ENCODE data around the gene FANCG. TPM values are rescaled to one million over a fixed set of nuclear protein-coding genes. Genes with fewer than 3 reads are reported as not detected.

FANCG gene
- total RNA-seq, 1 donor from 2014 or later, result 68.7 TPM

- H3K9me3 Mint-ChIP-seq (ENCODE audit: low read depth), result no peaks in the 10 kb centered on the region
- H3K36me3 Mint-ChIP-seq (ENCODE audit: insufficient read depth), result peaks cover 29% of the 10 kb centered on the region
- H3K27ac Mint-ChIP-seq, result peak overlapping the region; percentile 96
- TF ChIP-seq, protein P1, sequence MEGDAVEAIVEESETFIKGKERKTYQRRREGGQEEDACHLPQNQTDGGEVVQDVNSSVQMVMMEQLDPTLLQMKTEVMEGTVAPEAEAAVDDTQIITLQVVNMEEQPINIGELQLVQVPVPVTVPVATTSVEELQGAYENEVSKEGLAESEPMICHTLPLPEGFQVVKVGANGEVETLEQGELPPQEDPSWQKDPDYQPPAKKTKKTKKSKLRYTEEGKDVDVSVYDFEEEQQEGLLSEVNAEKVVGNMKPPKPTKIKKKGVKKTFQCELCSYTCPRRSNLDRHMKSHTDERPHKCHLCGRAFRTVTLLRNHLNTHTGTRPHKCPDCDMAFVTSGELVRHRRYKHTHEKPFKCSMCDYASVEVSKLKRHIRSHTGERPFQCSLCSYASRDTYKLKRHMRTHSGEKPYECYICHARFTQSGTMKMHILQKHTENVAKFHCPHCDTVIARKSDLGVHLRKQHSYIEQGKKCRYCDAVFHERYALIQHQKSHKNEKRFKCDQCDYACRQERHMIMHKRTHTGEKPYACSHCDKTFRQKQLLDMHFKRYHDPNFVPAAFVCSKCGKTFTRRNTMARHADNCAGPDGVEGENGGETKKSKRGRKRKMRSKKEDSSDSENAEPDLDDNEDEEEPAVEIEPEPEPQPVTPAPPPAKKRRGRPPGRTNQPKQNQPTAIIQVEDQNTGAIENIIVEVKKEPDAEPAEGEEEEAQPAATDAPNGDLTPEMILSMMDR (IDR thresholded peaks at IDR 0.05; ENCODE audit: unreplicated experiment), result no peak
- no peaks in the 10 kb centered on the region for H3K27me3 Mint-ChIP-seq
- H3K4me1 Mint-ChIP-seq (ENCODE audit: low read depth), result peaks cover 29% of the 10 kb centered on the region
- DNase-seq (ENCODE audit: low spot score, unreplicated experiment), result no peak
- H3K4me3 Mint-ChIP-seq (ENCODE audit: low read depth), result peak overlapping the region; percentile 93
Measured at GRCh38 chr9:35070823-35071813, 8.6 kb downstream of the FANCG start.

- TF ChIP-seq, protein P1 (IDR thresholded peaks at IDR 0.05; ENCODE audit: unreplicated experiment), result no peak
- Mint-ChIP-seq H3K27ac (peak overlapping the region; percentile 65), H3K9me3 (ENCODE audit: low read depth) (no peaks in the 10 kb centered on the region), H3K27me3 (no peaks in the 10 kb centered on the region), H3K4me1 (ENCODE audit: low read depth) (peaks cover 29% of the 10 kb centered on the region), H3K36me3 (ENCODE audit: insufficient read depth) (peaks cover 33% of the 10 kb centered on the region), H3K4me3 (ENCODE audit: low read depth) (peak overlapping the region; percentile 51)
- DNase-seq (ENCODE audit: low spot score, unreplicated experiment), result no peak
Measured at GRCh38 chr9:35069020-35069419, 10.7 kb downstream of the FANCG start.

DNA sequence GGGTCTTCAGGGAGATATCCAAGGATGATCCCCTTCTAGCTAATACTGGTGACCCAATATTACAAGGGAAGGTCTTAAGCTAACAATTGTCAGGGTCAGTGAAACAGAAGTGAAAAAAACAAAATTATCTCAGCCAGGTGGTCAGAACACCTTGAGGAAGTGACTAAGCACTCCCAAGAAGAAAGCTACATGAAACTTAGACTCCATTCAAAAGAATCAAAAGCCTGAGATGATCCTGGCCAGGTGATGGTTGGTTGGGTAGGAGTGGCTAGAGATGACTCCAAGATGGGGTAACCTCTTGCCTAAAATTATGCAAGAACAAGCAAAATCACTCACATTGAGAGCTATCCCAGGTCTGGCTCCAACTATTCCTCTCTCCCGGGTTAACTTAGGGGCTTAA is 12.7 kb downstream of the FANCG start:
- H3K9me3 Mint-ChIP-seq (ENCODE audit: low read depth), result no peaks in the 10 kb centered on the region
- peaks cover 44% of the 10 kb centered on the region for H3K36me3 Mint-ChIP-seq (ENCODE audit: insufficient read depth)
- H3K4me3 Mint-ChIP-seq (ENCODE audit: low read depth), result no peak overlapping the region
- no peak for DNase-seq (ENCODE audit: low spot score, unreplicated experiment)
- TF ChIP-seq, protein P1 (IDR thresholded peaks at IDR 0.05; ENCODE audit: unreplicated experiment), result no peak
- H3K4me1 Mint-ChIP-seq (ENCODE audit: low read depth), result peaks cover 25% of the 10 kb centered on the region
- H3K27me3 Mint-ChIP-seq, result no peaks in the 10 kb centered on the region
- H3K27ac Mint-ChIP-seq, result no peak overlapping the region

- Mint-ChIP-seq H3K9me3 (ENCODE audit: low read depth) (no peaks in the 10 kb centered on the region), H3K27me3 (no peaks in the 10 kb centered on the region), H3K27ac (no peak overlapping the region), H3K4me1 (ENCODE audit: low read depth) (no peaks in the 10 kb centered on the region), H3K4me3 (ENCODE audit: low read depth) (no peak overlapping the region), H3K36me3 (ENCODE audit: insufficient read depth) (peaks cover 75% of the 10 kb centered on the region)
- no peak for DNase-seq (ENCODE audit: low spot score, unreplicated experiment)
- TF ChIP-seq, protein P1 (IDR thresholded peaks at IDR 0.05; ENCODE audit: unreplicated experiment), result no peak
Measured at GRCh38 chr9:35060548-35061207, 19.1 kb downstream of the FANCG start.

- Mint-ChIP-seq H3K4me1 (ENCODE audit: low read depth) (no peaks in the 10 kb centered on the region), H3K36me3 (ENCODE audit: insufficient read depth) (peaks cover 78% of the 10 kb centered on the region), H3K4me3 (ENCODE audit: low read depth) (no peak overlapping the region), H3K27me3 (no peaks in the 10 kb centered on the region), H3K27ac (no peak overlapping the region), H3K9me3 (ENCODE audit: low read depth) (no peaks in the 10 kb centered on the region)
- TF ChIP-seq, protein P1 (IDR thresholded peaks at IDR 0.05; ENCODE audit: unreplicated experiment), result no peak
- no peak for DNase-seq (ENCODE audit: low spot score, unreplicated experiment)
Measured at GRCh38 chr9:35059438-35059837, 20.3 kb downstream of the FANCG start.

Data from progenitor cell of endocrine pancreas (in vitro differentiated cells).